ENCODE measurements around the gene ANKRD34C.

ANKRD34C gene

DNA sequence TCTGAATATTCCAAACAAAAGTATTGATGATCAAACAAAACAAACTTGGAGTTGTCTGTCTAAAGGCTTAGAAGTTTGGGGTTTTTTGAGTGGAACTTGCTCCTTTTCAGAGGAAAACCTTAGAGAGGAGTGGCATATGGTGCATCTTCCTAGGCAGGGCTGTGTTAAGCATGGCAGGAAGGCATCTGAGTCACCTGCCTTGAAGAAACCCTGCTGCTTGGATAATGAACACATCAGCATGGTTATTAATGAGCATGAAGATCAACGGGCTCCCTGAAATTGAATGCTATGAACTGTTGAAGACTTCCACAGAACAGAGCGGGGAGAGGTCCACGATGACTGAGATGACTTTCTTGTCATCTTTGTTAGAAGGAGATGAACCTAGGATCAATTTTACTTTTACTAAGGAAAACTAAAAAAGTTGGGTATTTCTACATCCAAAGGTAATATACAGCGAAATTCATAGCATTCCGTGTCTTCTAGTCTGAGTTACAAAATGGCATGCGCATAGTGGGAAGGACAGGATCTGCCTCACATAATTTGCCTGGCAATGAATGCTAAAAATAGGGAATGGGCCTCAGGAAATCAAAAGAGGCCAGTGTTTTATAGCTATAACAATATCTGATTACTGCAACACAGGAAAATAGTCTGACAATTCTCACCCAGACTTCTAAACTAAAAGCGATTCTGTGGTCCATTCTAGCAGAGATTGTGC, 16.8 kb downstream of the ANKRD34C start:
- TF ChIP-seq, protein P1, sequence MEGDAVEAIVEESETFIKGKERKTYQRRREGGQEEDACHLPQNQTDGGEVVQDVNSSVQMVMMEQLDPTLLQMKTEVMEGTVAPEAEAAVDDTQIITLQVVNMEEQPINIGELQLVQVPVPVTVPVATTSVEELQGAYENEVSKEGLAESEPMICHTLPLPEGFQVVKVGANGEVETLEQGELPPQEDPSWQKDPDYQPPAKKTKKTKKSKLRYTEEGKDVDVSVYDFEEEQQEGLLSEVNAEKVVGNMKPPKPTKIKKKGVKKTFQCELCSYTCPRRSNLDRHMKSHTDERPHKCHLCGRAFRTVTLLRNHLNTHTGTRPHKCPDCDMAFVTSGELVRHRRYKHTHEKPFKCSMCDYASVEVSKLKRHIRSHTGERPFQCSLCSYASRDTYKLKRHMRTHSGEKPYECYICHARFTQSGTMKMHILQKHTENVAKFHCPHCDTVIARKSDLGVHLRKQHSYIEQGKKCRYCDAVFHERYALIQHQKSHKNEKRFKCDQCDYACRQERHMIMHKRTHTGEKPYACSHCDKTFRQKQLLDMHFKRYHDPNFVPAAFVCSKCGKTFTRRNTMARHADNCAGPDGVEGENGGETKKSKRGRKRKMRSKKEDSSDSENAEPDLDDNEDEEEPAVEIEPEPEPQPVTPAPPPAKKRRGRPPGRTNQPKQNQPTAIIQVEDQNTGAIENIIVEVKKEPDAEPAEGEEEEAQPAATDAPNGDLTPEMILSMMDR (conservative IDR thresholded peaks at IDR 0.05) = no peak
- no peak for TF ChIP-seq ZFX (IDR thresholded peaks at IDR 0.05)
- no peak overlapping the region for H3K27ac ChIP-seq

DNA sequence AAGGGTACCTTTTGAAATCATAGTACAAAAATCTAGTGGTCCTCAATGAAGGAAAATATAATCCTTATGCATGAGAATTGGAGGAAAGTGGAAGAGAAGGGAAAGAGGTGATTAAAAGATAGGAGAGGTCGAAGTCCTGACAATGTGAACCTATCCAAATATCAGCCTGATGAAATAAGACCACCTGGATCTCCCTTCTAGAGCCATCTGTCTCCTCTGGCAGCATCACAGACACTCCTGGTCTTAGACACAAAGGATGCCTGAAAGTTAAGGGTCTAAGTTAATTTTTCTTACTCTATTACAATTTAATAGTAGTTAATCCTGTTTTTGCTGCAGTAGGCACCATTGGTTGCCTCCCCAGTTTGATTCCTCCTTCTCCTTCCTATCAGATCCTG, 17.3 kb downstream of the ANKRD34C start:
- TF ChIP-seq, protein P1 (conservative IDR thresholded peaks at IDR 0.05) = no peak
- TF ChIP-seq ZFX (IDR thresholded peaks at IDR 0.05) = no peak
- no peak overlapping the region for H3K27ac ChIP-seq

DNA sequence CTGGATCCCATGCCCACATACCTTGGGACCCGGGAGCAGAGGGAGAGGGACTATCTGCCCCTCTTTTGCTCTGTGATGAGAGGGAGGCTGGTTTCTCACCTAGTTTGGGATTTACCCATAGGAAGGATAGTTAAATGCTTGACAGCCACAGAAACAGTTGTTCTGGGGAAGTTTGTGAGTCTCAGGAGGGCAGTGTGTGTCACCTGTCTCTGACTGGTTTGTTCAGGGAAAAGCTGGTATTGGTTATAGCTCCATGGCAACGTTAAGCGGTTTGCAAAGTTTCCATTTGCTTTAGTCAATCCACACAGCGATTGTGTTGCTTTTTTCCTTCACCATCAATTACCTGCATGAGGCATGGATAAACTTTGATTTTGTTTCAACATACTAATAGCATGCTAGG, 24.7 kb downstream of the ANKRD34C start:
- TF ChIP-seq, protein P1 (conservative IDR thresholded peaks at IDR 0.05) = no peak
- TF ChIP-seq ZFX (IDR thresholded peaks at IDR 0.05) = no peak
- H3K27ac ChIP-seq = no peak overlapping the region

DNA sequence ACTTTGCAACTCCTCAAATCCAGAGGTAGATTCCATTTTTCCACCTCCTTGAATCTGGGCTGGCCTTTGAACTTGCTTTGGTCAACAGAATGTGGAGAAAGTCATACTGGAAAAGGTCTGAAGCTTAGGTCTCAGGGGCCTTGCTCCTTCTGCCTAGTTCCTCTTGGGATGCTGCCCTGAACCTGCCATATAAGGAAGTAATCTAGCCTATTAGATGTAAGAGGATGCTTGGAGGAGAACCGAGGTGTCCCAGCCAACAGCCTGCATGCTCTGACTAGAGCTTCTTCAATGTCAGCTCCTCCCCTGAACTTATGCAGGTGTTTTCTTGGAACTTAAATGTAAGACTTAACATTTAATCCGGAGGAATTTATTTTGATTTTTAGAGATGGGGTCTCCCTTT, 26.4 kb downstream of the ANKRD34C start:
- TF ChIP-seq ZFX (IDR thresholded peaks at IDR 0.05) = no peak
- TF ChIP-seq, protein P1 (conservative IDR thresholded peaks at IDR 0.05) = no peak

DNA sequence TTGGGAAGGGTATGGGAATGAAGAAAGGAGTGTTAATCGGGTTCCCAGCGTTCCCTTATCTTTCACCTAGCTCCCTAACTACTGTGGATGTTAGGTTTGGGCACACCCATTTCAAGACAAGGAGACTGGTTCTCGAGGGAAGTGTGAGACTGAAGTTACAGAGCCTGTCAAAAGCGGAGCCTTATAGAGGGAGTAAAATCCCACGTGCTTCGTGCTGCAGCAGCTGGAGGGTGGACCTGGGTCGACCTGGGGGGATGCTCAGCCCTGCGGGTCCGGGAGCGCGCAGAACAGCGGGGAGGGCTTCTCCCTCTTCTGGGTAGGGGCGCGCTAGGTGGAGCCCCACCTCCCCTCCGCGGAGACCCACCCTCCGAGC, 28.1 kb downstream of the ANKRD34C start:
- H3K27ac ChIP-seq = peak overlapping the region; percentile 97
- TF ChIP-seq, protein P1 (conservative IDR thresholded peaks at IDR 0.05) = no peak
- no peak for TF ChIP-seq ZFX (IDR thresholded peaks at IDR 0.05)

More for the DNA sequence above, 26.4 kb downstream of the ANKRD34C start:
- no peak overlapping the region for H3K27ac ChIP-seq

DNA sequence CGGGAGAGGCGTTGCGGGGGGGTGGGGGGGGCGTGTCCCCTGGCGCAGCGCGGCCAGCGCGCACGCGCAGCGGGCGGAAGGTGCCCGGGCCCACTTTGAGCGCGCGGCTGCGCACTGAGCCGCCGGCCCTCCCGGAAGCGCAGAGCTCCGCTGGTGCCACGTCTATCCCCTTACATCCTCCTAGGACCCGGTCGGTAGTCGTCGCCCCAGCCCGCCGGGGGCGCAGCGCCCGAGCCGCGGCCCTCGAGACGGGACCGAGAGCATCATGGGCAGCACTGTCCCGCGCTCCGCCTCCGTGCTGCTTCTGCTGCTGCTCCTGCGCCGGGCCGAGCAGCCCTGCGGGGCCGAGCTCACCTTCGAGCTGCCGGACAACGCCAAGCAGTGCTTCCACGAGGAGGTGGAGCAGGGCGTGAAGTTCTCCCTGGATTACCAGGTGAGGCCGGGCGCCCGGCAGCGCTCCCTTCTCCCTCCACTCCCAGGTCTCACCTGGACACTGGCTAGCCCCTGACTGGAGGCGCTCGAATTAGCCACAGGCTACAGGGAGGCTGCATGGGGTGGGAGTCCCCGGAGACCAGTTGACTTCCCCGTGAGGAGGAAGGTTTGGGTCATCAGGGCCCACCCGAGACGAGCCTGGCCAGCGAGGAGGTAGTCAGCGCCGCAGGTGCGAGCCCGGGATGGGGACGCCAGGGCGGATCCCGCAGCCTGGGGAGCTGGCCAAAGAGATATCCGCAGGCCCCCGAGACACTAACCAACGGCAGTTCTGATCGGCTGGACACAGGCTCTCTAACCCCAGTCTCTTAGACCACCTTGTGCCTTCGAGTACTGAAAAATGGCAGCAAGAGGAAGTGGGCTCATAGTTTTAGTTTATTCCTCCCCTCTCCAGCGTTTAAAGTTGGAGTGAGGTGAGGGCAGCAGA, 28.7 kb downstream of the ANKRD34C start, which contains the start of gene TMED3:
TMED3 (plus strand) TSS at position 128 of the 916 bp plus-strand sequence; CDS start at position 266, 138 bp downstream.
- TF ChIP-seq ZFX (IDR thresholded peaks at IDR 0.05) = peak; percentile 77
- TF ChIP-seq, protein P1 (conservative IDR thresholded peaks at IDR 0.05) = no peak; the same call in 1 of the 2 replicates
- H3K27ac ChIP-seq = peak within 1 kb of the TSS; percentile 97

Measured in C4-2B (cell line).